Erythroblast (primary cell): ENCODE measurements around the gene ZNF391.

Experiments
- GATA1 ChIP-seq: IDR thresholded peaks from 2 replicates; pipeline ENCODE4 v1.6.1; 2011; ENCODE audit warnings: low read depth, mild to moderate bottlenecking, control low read depth, low read length, moderate library complexity
- POLR2A ChIP-seq: IDR thresholded peaks from 2 replicates; pipeline ENCODE4 v1.6.1; 2011; ENCODE audit warnings: mild to moderate bottlenecking, low read length

DNA sequence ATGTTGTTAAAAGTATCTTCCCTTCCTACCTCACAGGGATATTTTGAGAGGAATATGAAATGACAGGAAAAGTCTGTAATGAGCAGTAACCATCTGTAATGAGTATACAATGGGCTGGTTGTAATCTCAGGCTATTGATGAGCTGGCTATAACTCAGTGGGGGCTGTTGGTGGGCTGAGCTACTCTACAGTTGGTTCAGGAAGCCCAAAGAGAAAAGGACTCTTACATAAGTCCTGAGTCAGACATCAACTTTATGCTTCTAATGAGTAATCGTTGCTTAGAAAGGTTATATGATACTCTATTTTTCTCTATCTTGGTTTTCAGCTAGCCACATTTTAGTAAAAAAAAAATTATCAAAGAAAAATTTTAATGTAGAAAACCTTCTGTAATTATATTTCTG is 26.4 kb downstream of the ZNF391 start:
- TF ChIP-seq POLR2A (no peak), GATA1 (no peak)
